D721Med (cell line): ENCODE results near the gene ATXN1.

Source experiments
- DNase-seq: peaks from one replicate; pipeline ENCODE4 v3.0.0; 2011; ENCODE audit warnings: low spot score; ENCODE audit not compliant: insufficient read length
- FAIRE-seq: peaks from 2 replicates; lab custom pipeline; 2011; peaks lifted over from hg19 to GRCh38; lab: Jason Lieb, UNC
- CTCF ChIP-seq: IDR thresholded peaks from 2 replicates; pipeline ENCODE4 v1.5.1; 2012; ENCODE audit warnings: mild to moderate bottlenecking, control low read depth; ENCODE audit not compliant: insufficient read depth; ENCODE audit errors: missing control alignments

Gene ATXN1

GRCh38 chr6:16651871-16652270, 109.4 kb downstream of the ATXN1 start:
- DNase-seq (no peak), FAIRE-seq (no peak)
- TF ChIP-seq CTCF: no peak

- FAIRE-seq (no peak), DNase-seq (no peak)
- TF ChIP-seq CTCF: no peak
Observed at GRCh38 chr6:16649890-16650289, 111.4 kb downstream of the ATXN1 start.

GRCh38 chr6:16649241-16649640, 112.0 kb downstream of the ATXN1 start:
- DNase-seq (no peak), FAIRE-seq (no peak)
- TF ChIP-seq CTCF: no peak

- DNase-seq: no peak
- FAIRE-seq: no peak
- TF ChIP-seq CTCF: no peak
Observed at GRCh38 chr6:16648003-16648402, 113.3 kb downstream of the ATXN1 start.

GRCh38 chr6:16647422-16647821, 113.8 kb downstream of the ATXN1 start:
- DNase-seq: no peak
- no peak for FAIRE-seq

GRCh38 chr6:16644540-16645250, 116.6 kb downstream of the ATXN1 start:
- FAIRE-seq: no peak
- DNase-seq: no peak
- no peak for TF ChIP-seq CTCF

More at GRCh38 chr6:16647422-16647821, 113.8 kb downstream of the ATXN1 start:
- TF ChIP-seq CTCF: no peak

- DNase-seq: no peak
- FAIRE-seq: no peak
- no peak for TF ChIP-seq CTCF
Observed at GRCh38 chr6:16639684-16640480, 121.4 kb downstream of the ATXN1 start.
